Measurements from ENCODE around the gene MCMBP. TPM values are rescaled to one million over a fixed set of nuclear protein-coding genes. Genes with fewer than 3 reads are reported as not detected.
"Not testable (repeated sequence)": the region's sequence is repeated elsewhere in the genome, so short reads cannot be mapped to it uniquely, and the experiment has no call there.

Gene MCMBP
- polyA plus RNA-seq, 1 of the 3 experiments (the other 2 are of a cell fraction) = 33.1 TPM

DNA sequence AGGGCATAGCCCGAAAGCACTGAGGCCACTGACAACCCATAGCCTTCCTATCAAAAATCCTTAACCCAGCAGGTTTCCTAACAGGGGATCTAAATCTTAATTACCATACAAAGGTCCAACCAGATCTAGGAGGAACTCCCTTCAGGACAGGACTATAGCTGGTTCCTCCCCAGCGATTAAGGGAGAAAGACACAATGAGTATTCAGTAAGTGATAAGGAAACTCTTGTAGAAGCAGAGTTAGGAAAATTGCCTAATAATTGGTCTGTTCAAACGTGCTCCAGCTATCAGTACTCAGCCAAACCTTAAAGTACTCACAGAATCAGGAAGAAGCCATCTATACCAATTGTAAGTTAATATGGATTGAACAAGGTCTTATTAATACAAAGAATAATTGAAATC lies 16.6 kb upstream of the MCMBP start:
- H3K4me2 ChIP-seq; DNase-seq; H3K27ac ChIP-seq (ENCODE audit: low read depth in 2 of 2, low read length in 1 of 2); H3K4me1 ChIP-seq (ENCODE audit: control insufficient read depth in 1 of 2, insufficient read depth in 2 of 2, low read depth in 1 of 2, low read length in 1 of 2); CTCF ChIA-PET; H3K36me3 ChIP-seq (replicated peaks in 1 of 2; ENCODE audit: control insufficient read depth in 1 of 2, insufficient read depth in 2 of 2, low read length in 1 of 2); H3K4me3 ChIP-seq (ENCODE audit: low read depth in 2 of 2, low read length in 1 of 2); POLR2A ChIA-PET; H3K9me3 ChIP-seq; H3K27me3 ChIP-seq (ENCODE audit: insufficient read depth); H3K9me2 ChIP-seq; H4K20me1 ChIP-seq (ENCODE audit: insufficient read depth); H3K9ac ChIP-seq; H2AFZ ChIP-seq (ENCODE audit: low read depth); H3F3A ChIP-seq (replicated peaks; ENCODE audit: insufficient read depth): not testable (repeated sequence)
- H3K79me2 ChIP-seq (ENCODE audit: insufficient read depth) = peaks cover 29% of the 10 kb centered on the region
- 80% methylated on average over 3 of the region's 3 CpGs for WGBS (ENCODE audit: low lambda C conversion rate)

- H3F3A ChIP-seq (replicated peaks; ENCODE audit: insufficient read depth); H3K36me3 ChIP-seq (replicated peaks in 1 of 2; ENCODE audit: control insufficient read depth in 1 of 2, insufficient read depth in 2 of 2, low read length in 1 of 2); H3K9ac ChIP-seq; H3K4me3 ChIP-seq (ENCODE audit: low read depth in 2 of 2, low read length in 1 of 2); H3K9me2 ChIP-seq; H3K27me3 ChIP-seq (ENCODE audit: insufficient read depth); H4K20me1 ChIP-seq (ENCODE audit: insufficient read depth); CTCF ChIA-PET; H3K27ac ChIP-seq (ENCODE audit: low read depth in 2 of 2, low read length in 1 of 2); H2AFZ ChIP-seq (ENCODE audit: low read depth); H3K4me1 ChIP-seq (ENCODE audit: control insufficient read depth in 1 of 2, insufficient read depth in 2 of 2, low read depth in 1 of 2, low read length in 1 of 2); H3K4me2 ChIP-seq; DNase-seq; H3K9me3 ChIP-seq; POLR2A ChIA-PET: not testable (repeated sequence)
- peaks cover 24% of the 10 kb centered on the region for H3K79me2 ChIP-seq (ENCODE audit: insufficient read depth)
- 61% methylated on average over 3 of the region's 3 CpGs for whole genome bisulfite sequencing (ENCODE audit: low lambda C conversion rate)
Observed at GRCh38 chr10:119888715-119889114, 16.1 kb upstream of the MCMBP start.

- H3K4me3 ChIP-seq (ENCODE audit: low read depth in 2 of 2, low read length in 1 of 2); H2AFZ ChIP-seq (ENCODE audit: low read depth); H4K20me1 ChIP-seq (ENCODE audit: insufficient read depth); H3K4me2 ChIP-seq; H3K27me3 ChIP-seq (ENCODE audit: insufficient read depth); H3K9me2 ChIP-seq; H3K9ac ChIP-seq; H3K27ac ChIP-seq (ENCODE audit: low read depth in 2 of 2, low read length in 1 of 2); H3K36me3 ChIP-seq (replicated peaks in 1 of 2; ENCODE audit: control insufficient read depth in 1 of 2, insufficient read depth in 2 of 2, low read length in 1 of 2); H3F3A ChIP-seq (replicated peaks; ENCODE audit: insufficient read depth); CTCF ChIA-PET; H3K9me3 ChIP-seq; DNase-seq; H3K79me2 ChIP-seq (ENCODE audit: insufficient read depth); H3K4me1 ChIP-seq (ENCODE audit: control insufficient read depth in 1 of 2, insufficient read depth in 2 of 2, low read depth in 1 of 2, low read length in 1 of 2): not testable (repeated sequence)
- WGBS (ENCODE audit: low lambda C conversion rate) = 86% methylated on average over 6 of the region's 6 CpGs
- POLR2A ChIA-PET = interaction anchor here (1.1 kb wide), 1 partner anchor 18 kb away, joined by 3 read pairs; no protein-coding TSS in a partner anchor
Observed at GRCh38 chr10:119886070-119886469, 13.4 kb upstream of the MCMBP start.

GRCh38 chr10:119883901-119884611 lies 11.4 kb upstream of the MCMBP start:
- CTCF ChIA-PET; H3K9me3 ChIP-seq; H3K27me3 ChIP-seq (ENCODE audit: insufficient read depth); H3K4me3 ChIP-seq (ENCODE audit: low read depth in 2 of 2, low read length in 1 of 2); H3K9ac ChIP-seq; DNase-seq; H3F3A ChIP-seq (replicated peaks; ENCODE audit: insufficient read depth); H4K20me1 ChIP-seq (ENCODE audit: insufficient read depth); H2AFZ ChIP-seq (ENCODE audit: low read depth); H3K36me3 ChIP-seq (replicated peaks in 1 of 2; ENCODE audit: control insufficient read depth in 1 of 2, insufficient read depth in 2 of 2, low read length in 1 of 2); POLR2A ChIA-PET; H3K79me2 ChIP-seq (ENCODE audit: insufficient read depth); H3K4me1 ChIP-seq (ENCODE audit: control insufficient read depth in 1 of 2, insufficient read depth in 2 of 2, low read depth in 1 of 2, low read length in 1 of 2); H3K27ac ChIP-seq (ENCODE audit: low read depth in 2 of 2, low read length in 1 of 2); H3K9me2 ChIP-seq; H3K4me2 ChIP-seq: not testable (repeated sequence)
- 93% methylated on average over 11 of the region's 11 CpGs for WGBS (ENCODE audit: low lambda C conversion rate)

All from SK-N-SH (cell line).